Activated CD4-positive, alpha-beta memory T cell treated with anti-CD3 and anti-CD28 coated beads for 36 hours (primary cell): Measurements from ENCODE around the gene PASD1. TPM values are rescaled to one million over a fixed set of nuclear protein-coding genes. Genes with fewer than 3 reads are reported as not detected.

Source experiments
- total RNA-seq, 2 experiments: library from RNA; stranded (reverse); gene quantifications; one replicate each; pipeline ENCODE4 v1.2.3, GENCODE V29; 2021

Gene PASD1
- total RNA-seq, 2 experiments from 2014 or later = not detected

Other genes with a start within 250 kb of the PASD1 start
- 10 to 100 TPM; 39.9 to 43.6 TPM for gene VMA21, start 166.5 kb upstream of the PASD1 start, total RNA-seq
- not detected for gene PRRG3, start 131.8 kb downstream of the PASD1 start, total RNA-seq
- gene FATE1, start 152.4 kb downstream of the PASD1 start, total RNA-seq = not detected
- gene CNGA2, start 171.1 kb downstream of the PASD1 start, total RNA-seq = not detected